Fibroblast of peridontal ligament (primary cell): ENCODE results near the gene SLCO4A1.

ENCODE experiments used
- DNase-seq: peaks from one replicate; pipeline ENCODE4 v3.0.0-alpha.2; 2010; ENCODE audit errors: extremely low read depth

The SLCO4A1 gene

GRCh38 chr20:62607366-62608217 lies 34.7 kb upstream of the SLCO4A1 start:
- DNase-seq, result no peak

- DNase-seq, result no peak
These were observed 34.1 kb upstream of the SLCO4A1 start for GRCh38 chr20:62608218-62608565.

GRCh38 chr20:62609279-62609720 lies 33.0 kb upstream of the SLCO4A1 start:
- DNase-seq, result no peak

GRCh38 chr20:62609811-62610757 lies 32.2 kb upstream of the SLCO4A1 start:
- DNase-seq, result no peak

GRCh38 chr20:62611012-62611411 lies 31.3 kb upstream of the SLCO4A1 start:
- DNase-seq, result no peak

GRCh38 chr20:62611819-62612218 lies 30.5 kb upstream of the SLCO4A1 start:
- DNase-seq, result no peak

- no peak for DNase-seq
These were observed 28.0 kb upstream of the SLCO4A1 start for GRCh38 chr20:62614085-62614960.

- DNase-seq, result no peak
These were observed 27.2 kb upstream of the SLCO4A1 start for GRCh38 chr20:62614961-62615680.

GRCh38 chr20:62615750-62616251 lies 26.5 kb upstream of the SLCO4A1 start:
- no peak for DNase-seq

GRCh38 chr20:62616728-62617621 lies 25.3 kb upstream of the SLCO4A1 start:
- peak; percentile 39 for DNase-seq

GRCh38 chr20:62617711-62618483 lies 24.4 kb upstream of the SLCO4A1 start:
- DNase-seq, result no peak

- DNase-seq, result no peak
These were observed 23.4 kb upstream of the SLCO4A1 start for GRCh38 chr20:62618611-62619529.

GRCh38 chr20:62620625-62621024 lies 21.7 kb upstream of the SLCO4A1 start:
- no peak for DNase-seq

- no peak for DNase-seq
These were observed 20.8 kb upstream of the SLCO4A1 start for GRCh38 chr20:62621251-62622110.

GRCh38 chr20:62622178-62622876 lies 20.0 kb upstream of the SLCO4A1 start:
- no peak for DNase-seq

GRCh38 chr20:62622877-62623487 lies 19.3 kb upstream of the SLCO4A1 start:
- DNase-seq, result no peak
